GM18951 (cell line): ENCODE measurements around the gene DBN1.
A peak's percentile ranks its signal among the peaks of the same experiment; 100 is the strongest.

Source experiments
- POLR2A ChIP-seq: IDR thresholded peaks from 4 replicates; pipeline ENCODE4 v1.6.1; 2011; ENCODE audit warnings: mild to moderate bottlenecking; ENCODE audit not compliant: insufficient read length, insufficient read depth; ENCODE audit errors: extremely low read depth
- in situ Hi-C: fragments of 300-500 bp; cut with MboI; formaldehyde crosslinking; loops from one replicate; pipeline ENCODE4 v1.12.0; 2022; ENCODE audit warnings: low sequenced_read_pairs, mixed read lengths, inconsistent platforms; ENCODE audit not compliant: unreplicated experiment

Gene DBN1

DNA sequence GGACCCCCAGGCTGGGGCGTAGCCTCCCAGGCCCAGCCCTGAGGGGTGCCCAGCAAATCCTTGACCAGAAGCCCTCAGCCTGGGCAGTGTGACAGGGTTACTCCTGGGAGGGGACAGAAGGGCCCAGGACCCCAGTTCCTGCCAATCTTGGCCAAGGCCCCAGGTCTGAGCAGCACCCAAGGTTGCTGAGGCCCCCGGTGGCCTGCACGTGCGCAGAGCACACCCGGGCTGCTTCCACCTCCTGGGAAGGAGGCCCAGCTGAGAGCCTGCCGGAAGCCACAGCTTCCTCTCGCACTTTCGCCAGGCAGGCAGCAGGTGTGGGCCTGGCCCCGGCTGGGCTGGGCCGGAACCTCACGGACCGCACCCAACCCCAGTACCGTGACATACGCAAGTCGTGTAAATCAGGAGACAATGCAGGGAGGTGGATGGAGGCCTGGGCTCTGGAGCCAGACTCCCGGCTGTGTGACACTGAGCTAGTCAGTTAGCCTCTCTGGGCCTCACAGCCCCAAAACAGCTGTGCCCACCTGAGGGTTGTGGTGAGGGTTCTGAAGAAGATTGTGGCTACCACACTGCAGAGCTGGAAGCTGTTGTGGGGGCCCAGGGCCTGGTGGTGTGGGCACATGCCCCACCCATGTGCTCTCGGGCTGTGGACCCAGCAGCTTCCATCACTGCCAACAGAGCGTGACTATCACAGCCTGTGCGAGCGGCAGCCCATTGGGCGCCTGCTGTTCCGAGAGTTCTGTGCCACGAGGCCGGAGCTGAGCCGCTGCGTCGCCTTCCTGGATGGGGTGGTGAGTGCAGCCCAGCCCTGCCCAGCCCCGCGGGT, 41.9 kb downstream of the DBN1 start:
- TF ChIP-seq POLR2A, result peak; percentile 39
- in situ Hi-C loops, result no loop called here

- in situ Hi-C loops, result no loop called here
- TF ChIP-seq POLR2A, result no peak
Measured at GRCh38 chr5:177430972-177431316, 42.5 kb downstream of the DBN1 start.

- peak; percentile 13 for TF ChIP-seq POLR2A
- in situ Hi-C loops, result no loop called here
Measured at GRCh38 chr5:177430140-177430951, 43.1 kb downstream of the DBN1 start.

- TF ChIP-seq POLR2A, result peak; percentile 18
- in situ Hi-C loops, result no loop called here
Measured at GRCh38 chr5:177429248-177430040, 44.0 kb downstream of the DBN1 start.

- no peak for TF ChIP-seq POLR2A
- in situ Hi-C loops, result no loop called here
Measured at GRCh38 chr5:177428574-177429217, 44.7 kb downstream of the DBN1 start.

GRCh38 chr5:177427919-177428573, 45.4 kb downstream of the DBN1 start:
- TF ChIP-seq POLR2A, result no peak
- in situ Hi-C loops, result no loop called here

- in situ Hi-C loops, result no loop called here
Measured at GRCh38 chr5:177427211-177427822, 46.1 kb downstream of the DBN1 start.

DNA sequence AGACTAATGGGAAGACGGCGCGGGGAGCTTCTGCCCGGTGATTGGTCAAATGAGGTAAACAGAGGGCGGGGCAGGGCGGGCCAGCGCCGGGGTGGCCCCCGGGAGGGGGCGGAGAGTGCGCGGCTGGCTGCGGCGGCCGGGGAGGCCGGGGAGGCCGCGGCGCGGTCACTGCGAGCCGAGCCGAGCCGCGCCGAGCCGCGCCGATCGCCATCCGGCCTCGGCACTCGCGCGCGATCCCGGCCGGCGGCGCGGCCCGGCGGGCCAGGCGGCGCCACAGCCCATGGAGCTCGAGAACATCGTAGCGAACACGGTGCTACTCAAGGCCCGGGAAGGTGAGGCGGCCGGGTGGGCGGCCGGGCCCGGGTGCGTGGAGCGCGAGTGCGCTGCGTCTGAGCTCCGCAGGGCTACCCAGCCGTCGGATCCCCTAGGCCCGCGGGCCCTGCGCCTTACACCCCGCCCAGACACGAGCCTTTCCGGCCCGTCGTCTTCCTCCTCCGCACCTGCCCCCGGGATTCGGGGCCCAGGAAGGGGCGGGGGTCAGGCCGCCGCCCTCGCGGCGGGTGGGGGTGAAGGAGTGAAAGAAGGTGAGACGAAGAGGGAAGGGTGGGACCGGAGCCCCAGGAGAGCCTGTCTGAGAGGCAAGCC, 46.7 kb downstream of the DBN1 start, which contains the start of gene GRK6:
Gene GRK6 (plus strand): TSS at position 111 of the 645 bp plus-strand sequence. CDS start 170 bp downstream, at position 281.
- peak; percentile 79 for TF ChIP-seq POLR2A
- in situ Hi-C loops, result no loop called here

More at GRCh38 chr5:177427211-177427822, 46.1 kb downstream of the DBN1 start:
- no peak for TF ChIP-seq POLR2A

DNA sequence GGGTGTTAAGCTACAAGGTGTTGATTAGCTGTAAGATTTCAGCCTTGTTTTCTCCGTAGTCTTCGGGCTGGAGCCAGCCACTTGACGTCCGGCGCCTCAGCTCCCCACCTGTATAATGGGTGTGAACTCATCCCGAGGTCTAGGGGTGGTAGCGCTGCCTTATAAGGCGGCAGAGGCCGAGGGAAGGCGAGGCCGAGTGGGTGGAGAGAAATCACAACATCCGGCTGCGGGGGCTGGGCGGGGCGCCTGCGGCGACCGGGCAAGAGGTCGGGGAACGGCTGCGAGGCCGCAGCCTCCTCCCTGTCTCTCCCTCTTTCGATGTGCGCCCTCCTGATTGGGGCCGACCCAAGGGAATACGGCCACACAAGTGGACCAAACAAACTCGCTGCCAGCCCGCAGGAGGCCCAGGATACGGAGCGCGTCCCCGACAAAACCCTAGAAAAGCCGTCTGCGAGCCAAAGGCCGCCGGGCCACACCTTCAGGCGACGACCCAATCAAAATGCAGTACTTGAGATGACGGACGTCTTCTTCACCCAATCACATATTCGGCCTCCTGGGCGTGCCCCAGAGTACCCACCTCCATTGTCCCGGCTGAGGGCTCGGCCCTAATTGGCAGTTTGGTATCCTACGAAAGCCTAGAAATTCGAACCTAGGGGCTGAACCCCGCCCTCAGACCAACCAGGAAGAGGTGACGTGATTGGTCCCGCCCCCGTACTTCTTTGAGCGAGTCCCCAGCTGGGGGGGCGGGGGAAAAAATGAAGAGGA, 47.5 kb downstream of the DBN1 start:
- peak; percentile 83 for TF ChIP-seq POLR2A
- in situ Hi-C loops, result no loop called here

DNA sequence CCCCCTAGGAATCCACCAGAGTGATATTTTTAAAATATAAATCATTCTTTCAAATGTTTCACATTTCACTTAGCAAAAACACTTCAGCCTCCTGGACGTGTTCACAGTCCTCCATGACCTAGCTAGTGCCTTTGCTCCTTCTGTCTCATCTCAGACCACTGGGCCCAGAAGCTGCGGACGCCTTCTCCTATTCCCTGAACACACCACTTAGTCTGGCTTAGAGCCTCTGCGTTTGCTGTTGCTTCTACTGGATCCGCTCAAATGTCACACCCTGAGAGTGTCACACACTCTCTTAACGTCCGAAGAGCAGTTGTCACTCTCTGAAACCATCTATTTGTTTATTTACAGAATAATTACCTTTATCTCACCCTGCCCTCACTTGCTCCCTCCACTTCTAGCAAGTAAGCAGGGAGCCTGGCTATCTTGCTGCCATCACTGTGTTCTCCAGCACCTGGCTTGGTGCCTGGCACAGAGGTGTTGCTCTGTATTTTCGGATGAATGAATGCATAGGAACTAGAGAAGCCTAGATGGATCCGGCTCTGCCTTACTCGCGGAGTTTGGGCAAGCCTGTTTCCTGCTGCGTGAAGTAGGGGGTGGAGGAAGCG, 48.1 kb downstream of the DBN1 start:
- in situ Hi-C loops, result no loop called here

More for the DNA sequence above, 48.1 kb downstream of the DBN1 start:
- no peak for TF ChIP-seq POLR2A
